Lower leg skin (tissue), 3 donors: ENCODE data around the gene CTDSPL.

Source experiments
- POLR2A ChIP-seq, 2 donors: fragments of 450-650 bp; IDR thresholded peaks; one replicate each; pipeline ENCODE4 v1.6.1; 2016 to 2017; ENCODE audit warnings: antibody characterized with exemption in 2 of 2, mild to moderate bottlenecking in 1 of 2, moderate library complexity in 1 of 2
- TF ChIP-seq, protein P1 (sequence below), 3 donors: fragments of 450-650 bp; IDR thresholded peaks; one replicate each; pipeline ENCODE4 v1.5.1; 2016; ENCODE audit warnings: antibody characterized with exemption in 3 of 3, mild to moderate bottlenecking in 3 of 3, moderate library complexity in 2 of 3

DNA sequence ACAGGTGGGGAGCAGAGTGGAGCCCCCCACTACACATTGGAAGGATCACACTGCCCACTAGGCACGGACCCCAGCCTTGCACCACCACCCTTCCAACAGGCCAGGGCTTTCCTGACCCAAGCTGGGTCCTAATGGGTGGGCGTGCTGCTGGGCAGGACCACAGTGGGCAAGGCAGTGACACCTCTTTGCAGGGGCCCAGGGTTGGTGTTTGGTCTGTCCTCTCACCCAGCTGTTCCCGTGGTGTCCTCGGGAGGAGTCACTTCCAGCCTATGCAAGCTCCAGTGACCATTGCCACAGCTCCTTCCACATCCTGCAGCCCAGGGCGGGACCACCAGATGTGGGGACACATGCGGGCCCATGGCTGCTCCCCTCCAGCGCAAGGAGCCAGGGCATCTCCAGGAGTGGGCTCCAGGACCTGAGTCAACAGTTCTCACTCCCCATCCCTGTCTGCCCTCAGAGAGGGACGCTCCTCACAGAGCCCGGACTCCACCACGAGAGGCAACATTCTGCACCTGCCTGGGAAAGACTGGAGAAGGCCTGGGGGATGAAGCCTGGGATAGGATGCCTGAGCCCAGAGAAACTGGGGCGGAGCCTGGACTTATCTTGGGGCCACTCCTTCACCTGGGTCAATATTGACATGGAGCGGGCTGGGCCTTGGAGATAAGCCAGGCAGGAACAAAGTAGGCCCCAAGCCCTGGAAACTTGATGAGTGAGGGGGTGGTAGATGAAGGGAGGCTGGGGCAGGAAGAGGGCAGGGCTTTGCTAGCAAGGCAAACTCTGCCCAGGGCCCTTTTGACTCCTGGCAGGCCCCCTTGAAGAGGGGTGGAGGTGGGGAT, 125.0 kb downstream of the CTDSPL start:
- TF ChIP-seq, protein P1, sequence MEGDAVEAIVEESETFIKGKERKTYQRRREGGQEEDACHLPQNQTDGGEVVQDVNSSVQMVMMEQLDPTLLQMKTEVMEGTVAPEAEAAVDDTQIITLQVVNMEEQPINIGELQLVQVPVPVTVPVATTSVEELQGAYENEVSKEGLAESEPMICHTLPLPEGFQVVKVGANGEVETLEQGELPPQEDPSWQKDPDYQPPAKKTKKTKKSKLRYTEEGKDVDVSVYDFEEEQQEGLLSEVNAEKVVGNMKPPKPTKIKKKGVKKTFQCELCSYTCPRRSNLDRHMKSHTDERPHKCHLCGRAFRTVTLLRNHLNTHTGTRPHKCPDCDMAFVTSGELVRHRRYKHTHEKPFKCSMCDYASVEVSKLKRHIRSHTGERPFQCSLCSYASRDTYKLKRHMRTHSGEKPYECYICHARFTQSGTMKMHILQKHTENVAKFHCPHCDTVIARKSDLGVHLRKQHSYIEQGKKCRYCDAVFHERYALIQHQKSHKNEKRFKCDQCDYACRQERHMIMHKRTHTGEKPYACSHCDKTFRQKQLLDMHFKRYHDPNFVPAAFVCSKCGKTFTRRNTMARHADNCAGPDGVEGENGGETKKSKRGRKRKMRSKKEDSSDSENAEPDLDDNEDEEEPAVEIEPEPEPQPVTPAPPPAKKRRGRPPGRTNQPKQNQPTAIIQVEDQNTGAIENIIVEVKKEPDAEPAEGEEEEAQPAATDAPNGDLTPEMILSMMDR (IDR thresholded peaks at IDR 0.05): no peak
- TF ChIP-seq POLR2A (IDR thresholded peaks at IDR 0.05): no peak
